ENCODE results near the gene BRD7.
A peak's percentile ranks its signal among the peaks of the same experiment; 100 is the strongest.

BRD7 gene

DNA sequence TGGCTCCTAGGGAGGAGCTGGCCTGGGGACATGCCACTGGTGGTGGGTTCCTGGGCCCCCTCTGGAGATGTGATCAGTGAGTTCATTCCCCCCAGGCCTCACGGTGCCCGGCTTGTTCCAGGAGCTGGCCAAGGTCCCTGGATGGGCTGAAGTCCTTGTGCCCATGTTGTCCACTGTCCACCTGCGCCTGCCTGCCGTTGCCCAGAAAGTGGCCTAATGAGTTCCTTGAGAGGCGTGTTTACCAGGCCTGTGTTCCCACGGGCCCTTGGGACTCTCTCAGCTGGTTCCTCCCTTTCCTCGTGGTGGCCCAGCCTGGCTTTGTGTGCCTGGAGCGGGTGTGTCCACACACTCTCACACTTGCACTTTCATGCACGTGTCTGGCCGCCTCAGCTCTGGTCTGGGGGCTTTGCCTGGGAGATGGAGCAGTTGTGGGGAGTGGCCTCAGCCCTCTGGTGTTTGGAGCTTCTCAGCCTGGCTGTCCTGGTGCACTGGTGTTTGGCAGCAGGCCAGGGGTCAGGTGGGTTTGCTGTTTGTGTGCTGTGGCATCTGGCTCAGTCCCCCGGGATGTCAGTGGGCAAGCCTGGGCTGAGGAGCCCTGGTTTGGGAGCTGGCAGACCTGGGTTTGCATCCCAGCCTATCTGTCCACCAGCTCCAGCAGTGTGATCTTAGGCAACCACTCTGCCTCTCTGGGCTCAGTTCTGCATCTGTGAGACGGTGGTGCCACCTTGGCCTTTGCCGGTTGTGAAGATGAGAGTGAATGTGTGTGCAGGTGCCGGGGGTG, 84.5 kb downstream of the BRD7 start:
- peak in 1 of 2 experiments; percentile 61 for DNase-seq (ENCODE audit: low read depth in 1 of 2, low spot score in 1 of 2)
- H3K4me3 ChIP-seq (replicated peaks; ENCODE audit: insufficient read depth, low read length): no peak overlapping the region
- TF ChIP-seq, protein P1, sequence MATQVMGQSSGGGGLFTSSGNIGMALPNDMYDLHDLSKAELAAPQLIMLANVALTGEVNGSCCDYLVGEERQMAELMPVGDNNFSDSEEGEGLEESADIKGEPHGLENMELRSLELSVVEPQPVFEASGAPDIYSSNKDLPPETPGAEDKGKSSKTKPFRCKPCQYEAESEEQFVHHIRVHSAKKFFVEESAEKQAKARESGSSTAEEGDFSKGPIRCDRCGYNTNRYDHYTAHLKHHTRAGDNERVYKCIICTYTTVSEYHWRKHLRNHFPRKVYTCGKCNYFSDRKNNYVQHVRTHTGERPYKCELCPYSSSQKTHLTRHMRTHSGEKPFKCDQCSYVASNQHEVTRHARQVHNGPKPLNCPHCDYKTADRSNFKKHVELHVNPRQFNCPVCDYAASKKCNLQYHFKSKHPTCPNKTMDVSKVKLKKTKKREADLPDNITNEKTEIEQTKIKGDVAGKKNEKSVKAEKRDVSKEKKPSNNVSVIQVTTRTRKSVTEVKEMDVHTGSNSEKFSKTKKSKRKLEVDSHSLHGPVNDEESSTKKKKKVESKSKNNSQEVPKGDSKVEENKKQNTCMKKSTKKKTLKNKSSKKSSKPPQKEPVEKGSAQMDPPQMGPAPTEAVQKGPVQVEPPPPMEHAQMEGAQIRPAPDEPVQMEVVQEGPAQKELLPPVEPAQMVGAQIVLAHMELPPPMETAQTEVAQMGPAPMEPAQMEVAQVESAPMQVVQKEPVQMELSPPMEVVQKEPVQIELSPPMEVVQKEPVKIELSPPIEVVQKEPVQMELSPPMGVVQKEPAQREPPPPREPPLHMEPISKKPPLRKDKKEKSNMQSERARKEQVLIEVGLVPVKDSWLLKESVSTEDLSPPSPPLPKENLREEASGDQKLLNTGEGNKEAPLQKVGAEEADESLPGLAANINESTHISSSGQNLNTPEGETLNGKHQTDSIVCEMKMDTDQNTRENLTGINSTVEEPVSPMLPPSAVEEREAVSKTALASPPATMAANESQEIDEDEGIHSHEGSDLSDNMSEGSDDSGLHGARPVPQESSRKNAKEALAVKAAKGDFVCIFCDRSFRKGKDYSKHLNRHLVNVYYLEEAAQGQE (IDR thresholded peaks at IDR 0.05; ENCODE audit: insufficient replicate concordance, low read depth): no peak
- TF ChIP-seq POLR2AphosphoS5 (IDR thresholded peaks at IDR 0.05; ENCODE audit: low read depth) (peak; percentile 34; the same call in 1 of the 2 replicates), SPI1 (IDR thresholded peaks at IDR 0.05; ENCODE audit: borderline replicate concordance, low read depth) (no peak), GABPA (IDR thresholded peaks at IDR 0.05; ENCODE audit: low read depth) (no peak)
- TF ChIP-seq, protein P2, sequence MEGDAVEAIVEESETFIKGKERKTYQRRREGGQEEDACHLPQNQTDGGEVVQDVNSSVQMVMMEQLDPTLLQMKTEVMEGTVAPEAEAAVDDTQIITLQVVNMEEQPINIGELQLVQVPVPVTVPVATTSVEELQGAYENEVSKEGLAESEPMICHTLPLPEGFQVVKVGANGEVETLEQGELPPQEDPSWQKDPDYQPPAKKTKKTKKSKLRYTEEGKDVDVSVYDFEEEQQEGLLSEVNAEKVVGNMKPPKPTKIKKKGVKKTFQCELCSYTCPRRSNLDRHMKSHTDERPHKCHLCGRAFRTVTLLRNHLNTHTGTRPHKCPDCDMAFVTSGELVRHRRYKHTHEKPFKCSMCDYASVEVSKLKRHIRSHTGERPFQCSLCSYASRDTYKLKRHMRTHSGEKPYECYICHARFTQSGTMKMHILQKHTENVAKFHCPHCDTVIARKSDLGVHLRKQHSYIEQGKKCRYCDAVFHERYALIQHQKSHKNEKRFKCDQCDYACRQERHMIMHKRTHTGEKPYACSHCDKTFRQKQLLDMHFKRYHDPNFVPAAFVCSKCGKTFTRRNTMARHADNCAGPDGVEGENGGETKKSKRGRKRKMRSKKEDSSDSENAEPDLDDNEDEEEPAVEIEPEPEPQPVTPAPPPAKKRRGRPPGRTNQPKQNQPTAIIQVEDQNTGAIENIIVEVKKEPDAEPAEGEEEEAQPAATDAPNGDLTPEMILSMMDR (IDR thresholded peaks at IDR 0.05; ENCODE audit: insufficient read depth, low read length): no peak
- peak overlapping the region; percentile 95 for H3K27ac ChIP-seq (replicated peaks)
- no peaks in the 10 kb centered on the region for H3K27me3 ChIP-seq (ENCODE audit: insufficient read depth, poor library complexity, severe bottlenecking)

DNA sequence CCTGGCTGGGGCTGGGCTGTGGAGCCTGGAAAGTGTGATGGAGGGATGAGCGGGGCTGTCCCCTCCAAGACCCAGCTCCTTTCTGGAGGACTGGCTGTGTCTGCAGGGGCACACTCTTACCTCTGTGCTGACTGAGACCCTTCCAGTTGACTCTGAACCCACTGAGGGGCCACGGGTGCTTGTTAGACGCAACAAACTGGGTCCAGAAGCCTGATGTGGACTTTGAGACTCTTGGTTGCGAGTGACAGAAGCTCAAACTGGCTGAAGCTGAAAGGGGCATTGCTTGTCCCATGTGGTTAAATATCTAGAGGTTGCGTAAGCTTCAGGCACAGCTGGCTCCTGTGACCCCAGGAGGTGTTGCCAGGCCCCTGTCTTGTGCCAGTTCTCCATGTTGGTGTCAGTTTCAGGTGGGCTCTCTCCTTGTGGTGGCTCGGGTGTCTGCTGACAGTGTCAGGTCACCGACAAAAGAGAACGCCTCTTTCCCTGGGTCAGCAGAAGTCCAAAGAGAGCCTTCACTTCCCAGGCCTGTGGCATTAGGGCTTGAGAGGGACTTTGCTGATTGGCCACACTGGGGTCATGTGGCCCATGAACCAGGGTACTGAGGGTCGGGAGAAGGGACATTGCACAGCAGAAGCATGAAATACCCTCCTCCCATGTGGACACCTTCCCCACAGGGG, 85.7 kb downstream of the BRD7 start:
- H3K27me3 ChIP-seq (ENCODE audit: insufficient read depth, poor library complexity, severe bottlenecking): no peaks in the 10 kb centered on the region
- no peak overlapping the region for H3K4me3 ChIP-seq (replicated peaks; ENCODE audit: insufficient read depth, low read length)
- TF ChIP-seq, protein P1 (IDR thresholded peaks at IDR 0.05; ENCODE audit: insufficient replicate concordance, low read depth): no peak
- peak; percentile 49; the same call in 1 of the 2 replicates for TF ChIP-seq POLR2AphosphoS5 (IDR thresholded peaks at IDR 0.05; ENCODE audit: low read depth)
- DNase-seq (ENCODE audit: low read depth in 1 of 2, low spot score in 1 of 2): peak in 1 of 2 experiments; percentile 66
- peak overlapping the region; percentile 95 for H3K27ac ChIP-seq (replicated peaks)

DNA sequence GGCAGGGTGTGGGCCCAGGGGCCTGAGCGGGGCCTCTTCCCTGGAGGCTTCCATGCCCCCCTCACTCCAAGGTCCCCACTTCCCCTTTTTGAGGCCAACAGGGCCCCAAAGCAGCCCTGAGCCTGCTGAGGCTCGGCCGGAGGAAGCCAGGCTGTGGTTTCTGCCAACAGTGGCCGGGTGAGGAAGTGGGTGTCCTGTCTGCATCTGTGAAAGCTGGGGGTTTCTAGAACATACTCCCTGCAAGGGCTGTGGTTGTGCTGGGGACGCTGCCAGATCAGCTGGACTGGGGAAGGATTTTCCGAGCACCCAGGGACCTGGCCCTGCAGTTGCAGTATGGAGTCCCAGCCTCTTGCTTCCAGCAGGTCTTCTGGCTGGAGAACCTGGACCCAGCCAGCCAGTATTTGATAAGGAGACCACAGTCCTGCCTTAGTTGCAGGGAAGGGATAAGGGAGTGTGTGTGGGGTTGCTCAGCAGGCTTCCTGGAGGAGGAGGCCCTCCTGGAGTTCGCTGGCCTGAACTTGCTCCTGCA, 86.7 kb downstream of the BRD7 start:
- TF ChIP-seq, protein P2 (IDR thresholded peaks at IDR 0.05; ENCODE audit: insufficient read depth, low read length): no peak
- TF ChIP-seq POLR2AphosphoS5 (IDR thresholded peaks at IDR 0.05; ENCODE audit: low read depth) (peak; percentile 98), GABPA (IDR thresholded peaks at IDR 0.05; ENCODE audit: low read depth) (peak; percentile 42; the same call in 1 of the 2 replicates), SPI1 (IDR thresholded peaks at IDR 0.05; ENCODE audit: borderline replicate concordance, low read depth) (peak; percentile 100)
- TF ChIP-seq, protein P1 (IDR thresholded peaks at IDR 0.05; ENCODE audit: insufficient replicate concordance, low read depth): peak; percentile 59
- peak; percentile 84 to 99 for DNase-seq (ENCODE audit: low read depth in 1 of 2, low spot score in 1 of 2)
- peak overlapping the region; percentile 95 for H3K27ac ChIP-seq (replicated peaks)

More for the DNA sequence above, 86.7 kb downstream of the BRD7 start:
- H3K4me3 ChIP-seq (replicated peaks; ENCODE audit: insufficient read depth, low read length): peak overlapping the region; percentile 16; the same call in 1 of the 2 replicates
- no peaks in the 10 kb centered on the region for H3K27me3 ChIP-seq (ENCODE audit: insufficient read depth, poor library complexity, severe bottlenecking)

Data from HL-60 (cell line).